NCI-H1092 (cell line): ENCODE results near the gene DGKH.
"Not testable (repeated sequence)": the region's sequence is repeated elsewhere in the genome, so short reads cannot be mapped to it uniquely, and the experiment has no call there.

ENCODE experiments used
- DNase-seq: peaks from one replicate; lab custom pipeline; 2025; lab: John Stamatoyannopoulos, UW

The DGKH gene

DNA sequence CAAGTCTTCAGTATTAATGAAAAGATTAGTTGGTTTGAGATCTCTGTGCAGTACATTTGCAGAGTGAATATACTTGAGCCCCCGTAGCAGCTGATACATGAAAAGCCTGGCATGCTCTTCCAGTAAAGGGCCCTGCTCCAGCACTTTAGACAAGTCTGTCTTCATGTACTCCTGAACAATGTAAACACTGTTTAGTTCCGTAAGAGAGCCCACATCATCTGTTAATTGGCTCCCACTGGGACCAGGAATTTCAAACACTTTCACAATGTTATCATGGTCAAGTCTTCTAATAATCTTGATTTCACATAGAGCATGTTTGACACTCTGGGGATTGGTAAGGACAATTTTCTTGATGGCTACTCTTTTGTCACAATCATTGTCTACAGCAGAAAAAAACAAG, 22.2 kb downstream of the DGKH start:
- DNase-seq = not testable (repeated sequence)

- DNase-seq = not testable (repeated sequence)
Observed at GRCh38 chr13:42071179-42071578, 22.7 kb downstream of the DGKH start.

GRCh38 chr13:42071672-42072419, 23.4 kb downstream of the DGKH start:
- no peak for DNase-seq

GRCh38 chr13:42073683-42074082, 25.2 kb downstream of the DGKH start:
- no peak for DNase-seq

- DNase-seq = no peak
Observed at GRCh38 chr13:42075517-42075916, 27.1 kb downstream of the DGKH start.

GRCh38 chr13:42076309-42076713, 27.9 kb downstream of the DGKH start:
- DNase-seq = no peak

DNA sequence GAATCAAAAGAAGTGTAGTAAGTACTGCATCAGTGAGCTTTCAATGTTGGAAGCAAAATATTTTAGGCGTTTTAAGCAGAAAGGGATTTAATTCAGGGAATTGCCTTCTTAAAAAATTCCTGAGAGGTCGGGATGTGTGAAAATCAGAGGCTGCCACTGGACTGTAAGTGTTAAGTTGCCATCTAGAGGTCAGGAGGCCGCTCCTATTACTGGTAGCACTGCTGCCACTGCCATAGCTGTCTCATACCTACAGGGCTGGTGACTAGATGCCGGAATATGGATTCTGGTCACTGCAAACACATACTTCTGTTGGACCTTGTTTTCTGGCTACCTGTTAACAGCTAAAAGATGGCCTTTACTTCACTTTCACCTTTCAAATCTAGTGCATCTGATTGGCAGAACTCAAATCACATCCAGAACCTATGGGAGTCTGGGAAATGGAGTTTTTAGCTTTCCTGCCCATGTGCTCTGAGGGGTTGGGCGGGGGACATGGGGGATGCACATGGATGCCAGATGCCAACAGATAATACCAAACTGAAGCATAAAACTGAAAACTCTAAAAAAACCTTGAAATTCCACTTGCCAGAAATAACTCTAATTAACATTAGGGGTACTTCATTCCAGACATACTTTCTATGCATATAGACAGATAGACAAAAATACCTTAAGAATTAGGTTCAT, 29.8 kb downstream of the DGKH start:
- DNase-seq = no peak

DNA sequence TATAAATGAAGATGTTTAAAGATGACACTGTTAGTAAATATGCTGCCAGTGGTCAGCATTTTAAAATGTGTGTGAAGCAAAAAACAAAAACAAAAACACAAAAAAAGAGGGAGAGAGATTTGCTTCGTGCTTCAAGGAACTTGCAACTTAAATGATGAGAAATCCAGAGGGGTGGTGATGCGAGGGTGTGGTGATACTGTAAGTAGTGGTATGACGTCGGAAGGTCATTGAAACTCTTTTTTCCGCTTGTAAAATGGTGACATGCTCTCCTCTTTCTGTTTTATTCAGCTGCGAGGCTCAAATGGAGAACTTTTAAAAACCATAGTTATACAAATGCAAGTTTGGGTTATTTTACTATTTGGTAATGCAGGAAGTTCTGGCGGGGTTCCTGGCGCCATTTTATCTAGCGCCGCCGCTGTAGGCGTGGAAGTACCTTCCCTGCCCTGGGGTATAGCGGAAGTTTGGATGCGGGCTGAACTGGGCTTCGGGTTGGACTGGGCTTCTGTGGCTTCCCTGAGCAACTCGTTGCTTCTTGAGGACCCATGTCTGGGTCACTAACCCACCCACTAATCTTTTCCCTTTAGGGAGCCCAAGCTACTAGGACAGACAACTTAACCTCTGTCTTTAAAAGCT, 34.8 kb downstream of the DGKH start:
- no peak for DNase-seq

DNA sequence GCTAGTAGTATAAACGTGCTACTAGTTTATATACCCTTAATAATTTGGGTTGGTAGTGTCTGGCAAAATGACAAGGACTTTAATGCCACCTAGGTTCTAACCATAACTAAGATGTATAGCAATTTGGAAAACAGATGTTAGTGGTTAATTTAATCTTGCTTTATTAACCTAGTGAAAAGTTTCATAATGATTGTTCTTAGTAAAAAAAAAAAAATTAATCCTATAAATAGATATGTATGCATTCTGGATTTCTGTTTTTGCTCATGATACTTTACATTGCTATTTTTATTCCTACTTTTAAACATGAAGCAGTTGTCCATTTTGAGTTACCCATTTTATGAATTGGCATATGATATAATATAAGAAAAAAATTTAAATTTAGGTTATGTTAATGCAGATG, 36.3 kb downstream of the DGKH start:
- DNase-seq = no peak

DNA sequence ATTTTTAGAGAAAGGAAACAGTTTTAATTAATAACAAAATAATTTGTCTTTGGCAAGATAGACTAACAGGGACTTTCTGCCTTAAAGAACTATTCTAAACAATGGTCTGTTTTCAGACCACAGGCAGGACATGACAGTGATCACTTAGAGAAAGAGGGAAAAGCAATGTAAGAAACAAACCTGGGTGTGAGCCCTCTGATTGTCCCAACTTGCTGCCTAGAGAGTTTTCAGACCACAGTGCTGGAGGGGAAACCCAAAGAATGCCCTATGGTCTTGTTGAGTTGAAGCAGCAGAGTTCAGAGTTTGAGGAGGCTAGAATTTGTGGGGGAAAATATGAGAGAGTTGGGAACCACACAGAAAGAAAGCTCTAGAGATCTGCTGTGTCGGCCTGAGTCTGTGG, 38.1 kb downstream of the DGKH start:
- no peak for DNase-seq

DNA sequence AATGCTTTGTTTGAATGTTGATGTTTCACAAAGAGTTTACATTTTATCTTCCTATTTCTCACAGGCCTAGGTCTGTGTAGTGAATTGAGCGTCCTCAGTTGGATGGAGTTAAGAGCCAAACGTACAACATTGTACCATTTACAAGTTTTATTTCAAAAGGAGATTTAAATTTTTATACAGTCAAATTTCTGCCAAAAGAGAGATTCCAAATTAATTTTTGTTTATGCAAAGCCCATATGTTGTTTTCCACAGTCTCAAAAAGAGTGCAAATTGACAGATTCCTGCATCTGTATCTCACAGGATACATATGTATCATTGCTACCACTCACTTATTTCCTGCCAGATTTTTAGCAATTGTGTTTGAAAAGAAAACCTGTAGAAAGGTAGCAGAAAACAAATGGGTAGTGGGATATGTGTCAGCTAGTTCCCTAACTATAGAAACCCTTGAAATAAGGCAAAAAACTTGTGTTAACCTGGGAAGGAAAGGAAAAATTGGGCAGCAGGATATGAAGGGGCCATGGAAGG, 46.1 kb downstream of the DGKH start:
- no peak for DNase-seq

DNA sequence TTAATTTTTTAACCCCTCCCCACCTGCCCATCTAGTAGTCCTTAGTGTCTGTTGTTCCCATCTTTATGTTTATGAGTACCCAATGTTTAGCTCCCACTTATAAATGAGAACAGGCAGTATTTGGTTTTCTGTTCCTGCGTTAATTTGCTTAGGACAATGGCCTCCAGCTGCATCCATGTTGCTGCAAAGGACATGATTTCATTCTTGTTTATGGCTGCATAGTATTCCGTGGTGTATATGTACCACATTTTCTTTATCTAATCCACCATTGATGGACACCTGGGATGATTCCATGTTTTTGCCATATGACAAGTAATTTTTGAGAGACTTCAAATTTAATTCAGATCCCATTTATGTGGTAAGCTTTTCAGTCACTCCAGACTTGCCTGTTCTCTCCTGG, 47.8 kb downstream of the DGKH start:
- DNase-seq = not testable (repeated sequence)

GRCh38 chr13:42099962-42100675, 51.7 kb downstream of the DGKH start:
- DNase-seq = no peak

DNA sequence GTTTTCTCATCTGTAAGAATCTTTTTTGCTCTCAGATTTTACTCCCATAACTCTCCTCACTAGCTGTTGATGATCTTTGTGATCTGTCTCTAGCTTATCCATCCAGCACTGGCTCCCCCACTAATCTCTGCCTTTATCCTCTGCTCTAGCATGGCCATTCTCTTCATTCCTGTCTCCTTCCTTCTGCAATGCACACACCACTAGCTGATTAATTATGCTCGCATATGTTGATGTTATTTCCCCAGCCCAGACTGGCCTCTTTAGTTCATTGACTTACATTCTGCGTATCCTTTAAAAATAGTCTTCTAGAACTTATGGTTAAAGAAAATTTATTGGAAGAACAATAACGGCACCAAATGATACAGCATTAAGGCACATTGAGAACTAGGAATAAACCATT, 52.5 kb downstream of the DGKH start:
- no peak for DNase-seq

DNA sequence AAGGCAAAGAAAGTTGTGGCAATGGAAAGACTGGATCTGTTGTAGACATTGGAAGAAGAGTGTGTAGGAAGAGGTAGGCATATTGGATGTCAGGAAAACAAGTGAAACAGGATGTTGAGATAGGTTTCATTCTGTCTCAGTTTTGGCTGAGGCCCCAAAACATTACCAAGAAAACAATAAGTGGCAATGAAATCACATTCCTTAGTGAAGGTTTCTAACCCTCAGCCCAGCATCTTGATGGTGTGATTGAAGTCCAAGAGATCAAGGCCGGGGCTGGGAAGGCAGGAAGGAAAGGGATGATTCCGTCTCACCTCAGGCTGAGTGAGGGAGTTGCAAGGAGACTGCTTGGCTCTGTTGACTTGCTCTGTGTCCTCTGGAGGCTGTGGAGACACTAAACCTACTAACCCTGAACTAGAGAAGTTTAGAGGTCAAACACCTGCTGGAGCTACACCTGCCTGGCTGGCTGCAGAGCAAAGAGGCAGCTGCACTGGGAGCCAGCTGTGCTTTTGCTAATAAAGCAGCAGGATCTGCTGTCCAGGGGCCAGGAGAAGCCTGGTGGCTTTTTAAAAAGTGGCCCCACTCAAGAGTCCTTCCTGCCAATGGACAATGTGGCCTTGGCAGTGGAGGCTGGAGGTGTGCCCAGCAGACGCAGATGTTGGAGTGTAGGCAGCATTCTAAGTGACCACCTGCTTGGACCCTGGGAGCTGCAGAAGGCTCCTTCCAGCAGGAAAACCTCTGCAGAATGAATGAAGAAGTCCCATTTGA, 53.6 kb downstream of the DGKH start:
- peak; percentile 4 for DNase-seq

- no peak for DNase-seq
Observed at GRCh38 chr13:42102961-42103865, 54.8 kb downstream of the DGKH start.

DNA sequence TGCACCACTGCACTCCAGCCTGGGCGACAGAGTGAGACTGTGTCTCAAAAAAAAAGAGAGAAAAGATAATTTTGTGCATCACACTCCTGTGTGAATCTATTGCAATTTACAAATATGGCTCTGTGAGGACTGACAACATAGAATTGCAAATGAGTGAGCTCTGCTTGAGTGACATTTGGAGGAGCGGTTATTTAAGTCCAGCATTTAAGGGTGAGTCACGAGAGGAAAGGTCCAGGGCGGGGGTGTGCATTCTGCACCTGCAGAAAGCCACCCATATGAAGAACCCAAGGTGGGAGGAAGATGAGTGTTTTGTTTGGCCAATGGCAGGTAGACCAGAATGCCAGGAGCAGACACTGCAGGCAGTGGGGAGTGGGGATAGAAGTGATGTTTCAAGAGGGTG, 58.5 kb downstream of the DGKH start:
- DNase-seq = no peak

GRCh38 chr13:42107421-42107820, 59.0 kb downstream of the DGKH start:
- no peak for DNase-seq

DNA sequence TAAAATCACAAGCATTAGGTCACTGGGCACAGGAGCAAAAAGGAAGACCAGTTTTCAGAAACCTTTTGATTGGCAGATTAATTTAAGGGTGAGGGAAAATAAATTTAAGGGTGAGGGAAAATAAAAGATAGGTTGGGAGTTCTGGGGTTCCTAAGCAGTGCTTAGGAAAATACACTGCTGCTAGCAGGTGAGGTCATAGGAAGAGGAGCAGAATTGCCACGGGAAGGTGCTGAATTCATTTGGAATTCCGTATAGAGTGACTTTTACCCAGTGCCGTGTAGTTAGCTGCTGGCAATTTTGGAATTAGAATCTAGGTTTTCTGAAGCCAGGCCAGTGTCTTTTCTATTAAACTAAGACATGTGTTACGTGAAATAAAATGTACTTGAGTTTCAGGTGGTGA, 59.8 kb downstream of the DGKH start:
- DNase-seq = no peak

- DNase-seq = no peak
Observed at GRCh38 chr13:42109957-42110356, 61.5 kb downstream of the DGKH start.
